ENCODE results near the gene PTPRB. TPM values are rescaled to one million over a fixed set of nuclear protein-coding genes. Genes with fewer than 3 reads are reported as not detected.

Gene PTPRB
- total RNA-seq, 1 experiment from 2014 or later: 1.9 TPM

DNA sequence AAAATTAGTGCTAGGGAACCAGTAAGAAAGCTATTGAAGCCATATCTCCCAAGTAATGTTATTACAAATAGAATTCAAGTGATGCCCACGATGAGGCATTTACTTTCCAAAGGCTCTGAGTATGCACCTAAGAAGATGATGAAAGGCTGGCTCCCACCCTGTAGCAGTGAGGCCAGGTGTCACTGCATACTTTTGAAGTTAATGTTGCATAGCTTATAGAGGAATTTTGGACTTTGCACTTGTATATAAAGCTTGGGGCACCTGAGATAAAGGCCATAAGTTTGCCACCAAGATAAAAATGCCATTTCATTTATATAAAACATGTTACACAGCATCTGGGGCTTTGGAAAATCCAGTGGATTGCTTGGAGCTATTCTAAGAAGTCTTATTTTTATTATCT is 96.2 kb downstream of the PTPRB start:
- H4K20me1 ChIP-seq (ENCODE audit: insufficient read depth): no peaks in the 10 kb centered on the region
- no peaks in the 10 kb centered on the region for H3K27me3 ChIP-seq (ENCODE audit: insufficient read depth, low read depth)
- no peak overlapping the region for H3K4me2 ChIP-seq
- no peaks in the 10 kb centered on the region for H3K9me3 ChIP-seq (ENCODE audit: insufficient read depth, low read depth)
- no peaks in the 10 kb centered on the region for H3K79me2 ChIP-seq (ENCODE audit: low read depth)
- no peak overlapping the region for H2AFZ ChIP-seq
- H3K4me3 ChIP-seq: no peak overlapping the region
- ChIA-PET CTCF (no interaction called here), POLR2A (ENCODE audit: unreplicated experiment) (no interaction called here)
- TF ChIP-seq EZH2 (IDR thresholded peaks at IDR 0.05; ENCODE audit: low read depth): no peak
- TF ChIP-seq, protein P1, sequence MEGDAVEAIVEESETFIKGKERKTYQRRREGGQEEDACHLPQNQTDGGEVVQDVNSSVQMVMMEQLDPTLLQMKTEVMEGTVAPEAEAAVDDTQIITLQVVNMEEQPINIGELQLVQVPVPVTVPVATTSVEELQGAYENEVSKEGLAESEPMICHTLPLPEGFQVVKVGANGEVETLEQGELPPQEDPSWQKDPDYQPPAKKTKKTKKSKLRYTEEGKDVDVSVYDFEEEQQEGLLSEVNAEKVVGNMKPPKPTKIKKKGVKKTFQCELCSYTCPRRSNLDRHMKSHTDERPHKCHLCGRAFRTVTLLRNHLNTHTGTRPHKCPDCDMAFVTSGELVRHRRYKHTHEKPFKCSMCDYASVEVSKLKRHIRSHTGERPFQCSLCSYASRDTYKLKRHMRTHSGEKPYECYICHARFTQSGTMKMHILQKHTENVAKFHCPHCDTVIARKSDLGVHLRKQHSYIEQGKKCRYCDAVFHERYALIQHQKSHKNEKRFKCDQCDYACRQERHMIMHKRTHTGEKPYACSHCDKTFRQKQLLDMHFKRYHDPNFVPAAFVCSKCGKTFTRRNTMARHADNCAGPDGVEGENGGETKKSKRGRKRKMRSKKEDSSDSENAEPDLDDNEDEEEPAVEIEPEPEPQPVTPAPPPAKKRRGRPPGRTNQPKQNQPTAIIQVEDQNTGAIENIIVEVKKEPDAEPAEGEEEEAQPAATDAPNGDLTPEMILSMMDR (conservative IDR thresholded peaks at IDR 0.05): no peak
- no peak for DNase-seq
- no peak overlapping the region for H3K27ac ChIP-seq
- peaks cover 13% of the 10 kb centered on the region for H3K4me1 ChIP-seq (replicated peaks; ENCODE audit: insufficient read depth)
- H3K9me2 ChIP-seq (ENCODE audit: insufficient read depth): no peaks in the 10 kb centered on the region
- H3K36me3 ChIP-seq (ENCODE audit: low read depth): no peaks in the 10 kb centered on the region
- intact Hi-C loops (cut with micrococcal nuclease; ENCODE audit: unreplicated experiment): no loop called here
- H3F3A ChIP-seq (ENCODE audit: insufficient read depth, low read depth): no peaks in the 10 kb centered on the region
- no TSS peak for BruUV-seq (replicated peaks)

DNA sequence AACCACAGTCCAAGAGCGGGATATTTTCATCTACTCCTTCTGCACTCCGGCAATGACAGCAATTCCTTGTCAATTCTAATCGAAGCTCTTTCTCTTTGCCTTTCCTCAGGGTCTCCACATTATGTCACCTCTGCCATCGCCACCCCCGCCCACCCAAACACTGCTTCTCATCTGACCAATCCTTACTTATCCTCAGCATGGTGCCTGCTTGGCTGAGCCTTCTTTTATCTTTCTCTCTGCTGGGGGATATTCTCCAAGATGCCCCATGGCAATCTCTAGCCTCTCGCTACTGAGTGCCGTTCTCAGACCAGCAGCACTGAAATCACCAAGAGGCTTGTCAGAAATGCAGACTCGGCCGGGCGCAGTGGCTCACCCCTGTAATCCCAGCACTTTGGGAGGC is 100.6 kb downstream of the PTPRB start:
- Histone ChIP-seq H3F3A (ENCODE audit: insufficient read depth, low read depth) (no peaks in the 10 kb centered on the region), H3K4me2 (no peak overlapping the region), H3K9me2 (ENCODE audit: insufficient read depth) (no peaks in the 10 kb centered on the region), H4K20me1 (ENCODE audit: insufficient read depth) (no peaks in the 10 kb centered on the region), H3K27ac (no peak overlapping the region), H3K9me3 (ENCODE audit: insufficient read depth, low read depth) (no peaks in the 10 kb centered on the region), H3K79me2 (ENCODE audit: low read depth) (no peaks in the 10 kb centered on the region), H2AFZ (no peak overlapping the region), H3K27me3 (ENCODE audit: insufficient read depth, low read depth) (no peaks in the 10 kb centered on the region), H3K4me3 (no peak overlapping the region), H3K4me1 (replicated peaks; ENCODE audit: insufficient read depth) (no peaks in the 10 kb centered on the region), H3K36me3 (ENCODE audit: low read depth) (no peaks in the 10 kb centered on the region)
- CTCF ChIA-PET: no interaction called here
- no peak for DNase-seq
- TF ChIP-seq, protein P1 (conservative IDR thresholded peaks at IDR 0.05): no peak
- TF ChIP-seq EZH2 (IDR thresholded peaks at IDR 0.05; ENCODE audit: low read depth): no peak
- no TSS peak for BruUV-seq (replicated peaks)
- POLR2A ChIA-PET (ENCODE audit: unreplicated experiment): no interaction called here
- intact Hi-C loops (cut with micrococcal nuclease; ENCODE audit: unreplicated experiment): no loop called here

GRCh38 chr12:70535896-70536374 is 101.3 kb downstream of the PTPRB start:
- no TSS peak for BruUV-seq (replicated peaks)
- Histone ChIP-seq H3K9me2 (ENCODE audit: insufficient read depth) (no peaks in the 10 kb centered on the region), H3K27ac (no peak overlapping the region), H3K36me3 (ENCODE audit: low read depth) (no peaks in the 10 kb centered on the region), H3K27me3 (ENCODE audit: insufficient read depth, low read depth) (no peaks in the 10 kb centered on the region), H3K79me2 (ENCODE audit: low read depth) (no peaks in the 10 kb centered on the region), H3K4me3 (no peak overlapping the region), H3K4me2 (no peak overlapping the region), H4K20me1 (ENCODE audit: insufficient read depth) (no peaks in the 10 kb centered on the region), H3K9me3 (ENCODE audit: insufficient read depth, low read depth) (no peaks in the 10 kb centered on the region), H3K4me1 (replicated peaks; ENCODE audit: insufficient read depth) (no peaks in the 10 kb centered on the region), H2AFZ (no peak overlapping the region), H3F3A (ENCODE audit: insufficient read depth, low read depth) (no peaks in the 10 kb centered on the region)
- intact Hi-C loops (cut with micrococcal nuclease; ENCODE audit: unreplicated experiment): no loop called here
- no peak for DNase-seq
- ChIA-PET POLR2A (ENCODE audit: unreplicated experiment) (no interaction called here), CTCF (no interaction called here)
- TF ChIP-seq, protein P1 (conservative IDR thresholded peaks at IDR 0.05): no peak
- TF ChIP-seq EZH2 (IDR thresholded peaks at IDR 0.05; ENCODE audit: low read depth): no peak

Data from PC-9 (cell line).